Transverse colon (tissue), 4 donors: ENCODE measurements around the gene PIGC. TPM values are rescaled to one million over a fixed set of nuclear protein-coding genes. Genes with fewer than 3 reads are reported as not detected.

Experiments
- DNase-seq: peaks from one replicate; pipeline ENCODE4 v3.0.0-alpha.2; 2019
- H3K27ac ChIP-seq, 4 donors: fragments of 200-600 bp; sonication (generic); 2 replicates each; pipeline ENCODE4 v1.5.1; 2016 to 2018; ENCODE audit warnings: inconsistent platforms in 4 of 4
- H3K27me3 ChIP-seq: fragments of 200-600 bp; sonication (generic); 2 replicates; pipeline ENCODE4 v1.5.1; 2017; ENCODE audit warnings: inconsistent platforms
- H3K36me3 ChIP-seq, 4 donors: fragments of 200-600 bp; sonication (generic); 2 replicates each; pipeline ENCODE4 v1.5.1; 2017 to 2019; ENCODE audit warnings: inconsistent platforms in 4 of 4
- H3K4me1 ChIP-seq, 4 donors: fragments of 200-600 bp; sonication (generic); 2 replicates each; pipeline ENCODE4 v1.5.1; 2017 to 2020; ENCODE audit warnings: inconsistent platforms in 4 of 4
- H3K4me3 ChIP-seq, 4 donors: fragments of 200-600 bp; sonication (generic); 1 replicate in 1 of 4; 2 replicates in 3 of 4; pipeline versions ENCODE4 v1.5.1 to v1.6.1; 2017 to 2019; ENCODE audit warnings: inconsistent platforms in 4 of 4
- H3K9me3 ChIP-seq, 2 donors: fragments of 200-600 bp; sonication (generic); 2 replicates each; pipeline ENCODE4 v1.5.1; 2017 to 2019; ENCODE audit warnings: inconsistent platforms in 2 of 2
- CTCF ChIP-seq, 5 experiments: fragments of 200-600 bp in 3 of 5; fragments of 450-650 bp in 2 of 5; sonication (generic) in 3 of 5; IDR thresholded peaks; 1 replicate in 2 of 5; 2 replicates in 3 of 5; pipeline ENCODE4 v1.5.1; 2016 to 2017; ENCODE audit warnings: antibody characterized with exemption in 5 of 5, inconsistent platforms in 3 of 5, mild to moderate bottlenecking in 2 of 5, moderate library complexity in 1 of 5
- EP300 ChIP-seq: sonication (generic); formaldehyde crosslinking; IDR thresholded peaks from one replicate; pipeline ENCODE4 v1.6.1; 2017; ENCODE audit warnings: antibody characterized with exemption, low read depth
- POLR2A ChIP-seq: fragments of 450-650 bp; IDR thresholded peaks from one replicate; pipeline ENCODE4 v1.6.1; 2016; ENCODE audit warnings: antibody characterized with exemption, mild to moderate bottlenecking, moderate library complexity
- POLR2AphosphoS5 ChIP-seq, 3 donors: sonication (generic); formaldehyde crosslinking; IDR thresholded peaks; one replicate each; pipeline ENCODE4 v1.6.1; 2016; ENCODE audit warnings: antibody characterized with exemption in 3 of 3
- WGBS, 2 donors: methylation state at CpG; one replicate each; pipeline ENCODE4 v1.1.5; 2018; ENCODE audit warnings: low coverage in 1 of 2; 5-methylcytosine and 5-hydroxymethylcytosine counted together
- in situ Hi-C, 4 donors: fragments of 200-750 bp; cut with MboI; loops; one replicate each; pipeline versions ENCODE4 v1.15.0 to v1.15.1; 2017; ENCODE audit warnings: low sequenced_read_pairs in 3 of 4, low pct_ligation_motif_present in 1 of 4, low pct_unique_long_range_greater_than_20kb in 1 of 4
- intact Hi-C: fragments of 100-400 bp; cut with DNase I; formaldehyde crosslinking; loops from one replicate; pipeline ENCODE4 v1.15.1; 2023; ENCODE audit warnings: low total_unique reads
- total RNA-seq, 4 donors: library from RNA; depleted of rRNA; stranded (reverse); fragments of >200 nt; gene quantifications; one replicate each; pipeline ENCODE4 v1.1.0, GENCODE V29; 2016

PIGC gene
- total RNA-seq, 4 donors from 2014 or later, result 9.8 to 43.8 (median 22.8) TPM

- in situ Hi-C loops (loop anchor here in 1 of 4 donors (25.0 kb wide), 1 partner anchor 212 kb away; no protein-coding TSS in a partner anchor), intact Hi-C loops (loop anchor here (2.0 to 5.0 kb wide), 2 partner anchors 40 to 257 kb away; no protein-coding TSS in a partner anchor)
- TF ChIP-seq CTCF (IDR thresholded peaks at IDR 0.05) (peak; percentile 63 to 84 (median 74)), POLR2A (no peak), POLR2AphosphoS5 (IDR thresholded peaks at IDR 0.05) (peak; percentile 39 to 56 (median 46))
- peak overlapping the region; percentile 52 to 74 (median 70) for H3K27ac ChIP-seq
- DNase-seq, result peak; percentile 37
- no peaks in the 10 kb centered on the region for H3K36me3 ChIP-seq
- WGBS, 2 donors, result 29 to 51% methylated on average over 6 to 9 of the region's 9 CpGs
- H3K4me3 ChIP-seq, result peak overlapping the region in 1 of 4 donors; percentile 25
- no peaks in the 10 kb centered on the region for H3K9me3 ChIP-seq
- peaks cover 16 to 47% (median 32%) of the 10 kb centered on the region in 4 donors for H3K4me1 ChIP-seq
- H3K27me3 ChIP-seq, result no peaks in the 10 kb centered on the region
These were observed 44.7 kb downstream of the PIGC start for GRCh38 chr1:172398970-172399755.

DNA sequence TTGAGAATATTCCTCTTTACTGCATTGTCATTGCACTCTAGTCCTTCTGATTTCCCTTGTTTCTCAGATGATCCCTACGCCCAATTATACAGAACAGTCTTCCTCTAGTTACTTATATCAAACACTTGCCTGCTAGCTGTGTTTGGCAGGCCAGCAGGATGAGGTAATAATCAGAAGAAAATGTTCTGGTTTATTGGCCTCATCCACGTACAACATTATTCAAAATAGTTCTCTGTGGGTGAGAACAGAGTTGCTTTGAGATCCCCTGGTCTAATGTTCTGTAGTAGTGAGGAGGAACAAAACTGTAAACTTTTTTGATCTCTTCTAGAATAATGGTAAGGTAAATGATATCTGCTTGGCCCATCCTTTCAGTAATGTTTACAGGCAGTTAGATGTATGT lies 45.7 kb downstream of the PIGC start:
- DNase-seq, result no peak
- no peak overlapping the region for H3K4me3 ChIP-seq
- in situ Hi-C loops, result loop anchor here in 1 of 4 donors (25.0 kb wide), 1 partner anchor 211 kb away; no protein-coding TSS in a partner anchor
- H3K27ac ChIP-seq, result peak overlapping the region; percentile 52 to 74 (median 70)
- WGBS, 2 donors, result 29 to 35% methylated on average over 2 of the region's 2 CpGs
- no peaks in the 10 kb centered on the region for H3K9me3 ChIP-seq
- peaks cover 21 to 55% (median 39%) of the 10 kb centered on the region in 4 donors for H3K4me1 ChIP-seq
- no peaks in the 10 kb centered on the region for H3K36me3 ChIP-seq
- TF ChIP-seq CTCF (IDR thresholded peaks at IDR 0.05) (no peak), POLR2A (no peak), EP300 (no peak), POLR2AphosphoS5 (IDR thresholded peaks at IDR 0.05) (no peak)
- intact Hi-C loops, result loop anchor here (2.0 to 5.0 kb wide), 2 partner anchors 39 to 256 kb away; no protein-coding TSS in a partner anchor
- H3K27me3 ChIP-seq, result no peaks in the 10 kb centered on the region

GRCh38 chr1:172397633-172398032 lies 46.2 kb downstream of the PIGC start:
- no peak for TF ChIP-seq POLR2A
- TF ChIP-seq POLR2AphosphoS5 (IDR thresholded peaks at IDR 0.05), result no peak
- no peak for TF ChIP-seq CTCF (IDR thresholded peaks at IDR 0.05)
- TF ChIP-seq EP300, result no peak
- in situ Hi-C loops, result loop anchor here in 1 of 4 donors (25.0 kb wide), 1 partner anchor 210 kb away; no protein-coding TSS in a partner anchor
- DNase-seq, result no peak
- Histone ChIP-seq H3K27me3 (no peaks in the 10 kb centered on the region), H3K4me1 (peaks cover 21 to 55% (median 39%) of the 10 kb centered on the region in 4 donors), H3K27ac (peak overlapping the region; percentile 52 to 74 (median 70)), H3K9me3 (no peaks in the 10 kb centered on the region), H3K4me3 (no peak overlapping the region), H3K36me3 (no peaks in the 10 kb centered on the region)
- 76 to 84% methylated on average over 2 of the region's 2 CpGs for WGBS, 2 donors
- intact Hi-C loops, result loop anchor here (2.0 to 5.0 kb wide), 2 partner anchors 39 to 255 kb away; no protein-coding TSS in a partner anchor

DNA sequence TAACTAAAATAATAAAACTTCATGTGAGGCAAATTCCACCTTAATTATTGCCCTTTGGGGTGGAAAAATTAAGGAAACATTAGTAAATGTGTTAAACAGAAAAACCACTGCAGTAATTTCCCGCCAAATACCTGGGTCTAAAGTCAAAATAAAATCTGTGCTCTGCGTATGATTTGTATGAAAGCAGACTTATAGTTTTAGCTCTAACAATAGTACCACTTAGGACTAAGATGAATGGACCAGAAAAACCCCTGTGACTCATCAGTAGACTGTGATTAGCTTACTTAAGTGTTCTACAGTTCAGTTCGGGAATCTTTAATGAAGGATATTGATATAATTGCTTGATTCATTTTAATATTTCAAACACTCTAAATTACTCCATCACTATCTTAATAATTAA lies 46.6 kb downstream of the PIGC start:
- in situ Hi-C loops (loop anchor here in 1 of 4 donors (25.0 kb wide), 1 partner anchor 210 kb away; no protein-coding TSS in a partner anchor), intact Hi-C loops (loop anchor here (5.0 kb wide), 1 partner anchor 255 kb away; no protein-coding TSS in a partner anchor)
- Histone ChIP-seq H3K4me3 (no peak overlapping the region), H3K9me3 (no peaks in the 10 kb centered on the region), H3K36me3 (no peaks in the 10 kb centered on the region), H3K27ac (peak overlapping the region in 3 of 4 donors; percentile 52 to 74 (median 71)), H3K27me3 (no peaks in the 10 kb centered on the region), H3K4me1 (peaks cover 21 to 55% (median 39%) of the 10 kb centered on the region in 4 donors)
- 61 to 73% methylated on average over 3 of the region's 3 CpGs for WGBS, 2 donors
- no peak for DNase-seq
- no peak for TF ChIP-seq POLR2A
- TF ChIP-seq CTCF (IDR thresholded peaks at IDR 0.05), result no peak
- TF ChIP-seq POLR2AphosphoS5 (IDR thresholded peaks at IDR 0.05), result no peak
